ENCODE data around the gene CCDC88C.

The CCDC88C gene

GRCh38 chr14:91313852-91314251 lies 103.8 kb downstream of the CCDC88C start:
- H3K4me3 Mint-ChIP-seq: peak overlapping the region; percentile 63

GRCh38 chr14:91313154-91313850 lies 104.3 kb downstream of the CCDC88C start:
- DNase-seq (ENCODE audit: low spot score in 2 of 2): no peak
- Mint-ChIP-seq H3K36me3 (ENCODE audit: insufficient read depth) (peaks cover 85% of the 10 kb centered on the region), H3K4me3 (peak overlapping the region; percentile 63), H3K4me1 (peaks cover 69% of the 10 kb centered on the region), H3K27me3 (no peaks in the 10 kb centered on the region), H3K9me3 (no peaks in the 10 kb centered on the region), H3K27ac (ENCODE audit: low read depth) (peak overlapping the region; percentile 84)
- ATAC-seq (replicated peaks; ENCODE audit: extremely low read depth, poor library complexity, severe bottlenecking): no peak

More at GRCh38 chr14:91313852-91314251, 103.8 kb downstream of the CCDC88C start:
- DNase-seq (ENCODE audit: low spot score in 2 of 2) (no peak), ATAC-seq (replicated peaks; ENCODE audit: extremely low read depth, poor library complexity, severe bottlenecking) (no peak)
- Mint-ChIP-seq H3K27me3 (no peaks in the 10 kb centered on the region), H3K4me1 (peaks cover 70% of the 10 kb centered on the region), H3K9me3 (no peaks in the 10 kb centered on the region), H3K36me3 (ENCODE audit: insufficient read depth) (peaks cover 85% of the 10 kb centered on the region), H3K27ac (ENCODE audit: low read depth) (peak overlapping the region; percentile 84)

GRCh38 chr14:91311284-91311662 lies 106.3 kb downstream of the CCDC88C start:
- H3K4me3 Mint-ChIP-seq: peak overlapping the region; percentile 38

GRCh38 chr14:91310606-91311283 lies 106.9 kb downstream of the CCDC88C start:
- no peaks in the 10 kb centered on the region for H3K27me3 Mint-ChIP-seq
- H3K36me3 Mint-ChIP-seq (ENCODE audit: insufficient read depth): peaks cover 88% of the 10 kb centered on the region
- DNase-seq (ENCODE audit: low spot score in 2 of 2) (peak in 1 of 2 donors; percentile 42), ATAC-seq (replicated peaks; ENCODE audit: extremely low read depth, poor library complexity, severe bottlenecking) (peak; percentile 70)
- peaks cover 47% of the 10 kb centered on the region for H3K4me1 Mint-ChIP-seq
- H3K4me3 Mint-ChIP-seq: peak overlapping the region; percentile 38
- no peaks in the 10 kb centered on the region for H3K9me3 Mint-ChIP-seq
- peak overlapping the region; percentile 77 for H3K27ac Mint-ChIP-seq (ENCODE audit: low read depth)

More at GRCh38 chr14:91311284-91311662, 106.3 kb downstream of the CCDC88C start:
- Mint-ChIP-seq H3K4me1 (peaks cover 52% of the 10 kb centered on the region), H3K27me3 (no peaks in the 10 kb centered on the region), H3K27ac (ENCODE audit: low read depth) (peak overlapping the region; percentile 77), H3K9me3 (no peaks in the 10 kb centered on the region), H3K36me3 (ENCODE audit: insufficient read depth) (peaks cover 88% of the 10 kb centered on the region)
- DNase-seq (ENCODE audit: low spot score in 2 of 2) (peak in 1 of 2 donors; percentile 44), ATAC-seq (replicated peaks; ENCODE audit: extremely low read depth, poor library complexity, severe bottlenecking) (peak; percentile 59)

- Mint-ChIP-seq H3K36me3 (ENCODE audit: insufficient read depth) (peaks cover 89% of the 10 kb centered on the region), H3K4me3 (no peak overlapping the region), H3K4me1 (peaks cover 51% of the 10 kb centered on the region), H3K9me3 (no peaks in the 10 kb centered on the region), H3K27me3 (no peaks in the 10 kb centered on the region), H3K27ac (ENCODE audit: low read depth) (peak overlapping the region; percentile 79)
- ATAC-seq (replicated peaks; ENCODE audit: extremely low read depth, poor library complexity, severe bottlenecking) (no peak), DNase-seq (ENCODE audit: low spot score in 2 of 2) (no peak)
Observed at GRCh38 chr14:91309756-91310280, 107.8 kb downstream of the CCDC88C start.

- Mint-ChIP-seq H3K9me3 (no peaks in the 10 kb centered on the region), H3K27ac (ENCODE audit: low read depth) (peak overlapping the region; percentile 68), H3K27me3 (no peaks in the 10 kb centered on the region), H3K4me1 (peaks cover 38% of the 10 kb centered on the region), H3K36me3 (ENCODE audit: insufficient read depth) (peaks cover 90% of the 10 kb centered on the region), H3K4me3 (no peak overlapping the region)
- no peak for DNase-seq (ENCODE audit: low spot score in 2 of 2)
- no peak for ATAC-seq (replicated peaks; ENCODE audit: extremely low read depth, poor library complexity, severe bottlenecking)
Observed at GRCh38 chr14:91308337-91308736, 109.3 kb downstream of the CCDC88C start.

GRCh38 chr14:91307652-91308051 lies 110.0 kb downstream of the CCDC88C start:
- Mint-ChIP-seq H3K9me3 (no peaks in the 10 kb centered on the region), H3K27me3 (no peaks in the 10 kb centered on the region), H3K27ac (ENCODE audit: low read depth) (no peak overlapping the region), H3K4me1 (peaks cover 32% of the 10 kb centered on the region), H3K36me3 (ENCODE audit: insufficient read depth) (peaks cover 91% of the 10 kb centered on the region), H3K4me3 (no peak overlapping the region)
- DNase-seq (ENCODE audit: low spot score in 2 of 2) (no peak), ATAC-seq (replicated peaks; ENCODE audit: extremely low read depth, poor library complexity, severe bottlenecking) (no peak)

GRCh38 chr14:91307046-91307445 lies 110.6 kb downstream of the CCDC88C start:
- DNase-seq (ENCODE audit: low spot score in 2 of 2): no peak

GRCh38 chr14:91306547-91306946 lies 111.1 kb downstream of the CCDC88C start:
- Mint-ChIP-seq H3K27ac (ENCODE audit: low read depth) (no peak overlapping the region), H3K36me3 (ENCODE audit: insufficient read depth) (peaks cover 94% of the 10 kb centered on the region), H3K9me3 (no peaks in the 10 kb centered on the region), H3K4me1 (peaks cover 41% of the 10 kb centered on the region), H3K27me3 (no peaks in the 10 kb centered on the region), H3K4me3 (no peak overlapping the region)
- DNase-seq (ENCODE audit: low spot score in 2 of 2) (no peak), ATAC-seq (replicated peaks; ENCODE audit: extremely low read depth, poor library complexity, severe bottlenecking) (no peak)

More at GRCh38 chr14:91307046-91307445, 110.6 kb downstream of the CCDC88C start:
- H3K27me3 Mint-ChIP-seq: no peaks in the 10 kb centered on the region
- H3K4me3 Mint-ChIP-seq: no peak overlapping the region
- no peak for ATAC-seq (replicated peaks; ENCODE audit: extremely low read depth, poor library complexity, severe bottlenecking)
- peaks cover 38% of the 10 kb centered on the region for H3K4me1 Mint-ChIP-seq
- H3K27ac Mint-ChIP-seq (ENCODE audit: low read depth): no peak overlapping the region
- no peaks in the 10 kb centered on the region for H3K9me3 Mint-ChIP-seq
- peaks cover 92% of the 10 kb centered on the region for H3K36me3 Mint-ChIP-seq (ENCODE audit: insufficient read depth)

- Mint-ChIP-seq H3K4me1 (peaks cover 40% of the 10 kb centered on the region), H3K27me3 (no peaks in the 10 kb centered on the region), H3K36me3 (ENCODE audit: insufficient read depth) (peaks cover 95% of the 10 kb centered on the region), H3K27ac (ENCODE audit: low read depth) (no peak overlapping the region), H3K4me3 (no peak overlapping the region), H3K9me3 (no peaks in the 10 kb centered on the region)
- ATAC-seq (replicated peaks; ENCODE audit: extremely low read depth, poor library complexity, severe bottlenecking) (no peak), DNase-seq (ENCODE audit: low spot score in 2 of 2) (no peak)
Observed at GRCh38 chr14:91305650-91306431, 111.8 kb downstream of the CCDC88C start.

- Mint-ChIP-seq H3K27me3 (no peaks in the 10 kb centered on the region), H3K9me3 (no peaks in the 10 kb centered on the region), H3K27ac (ENCODE audit: low read depth) (peak overlapping the region; percentile 16), H3K4me3 (no peak overlapping the region), H3K36me3 (ENCODE audit: insufficient read depth) (peaks cover 91% of the 10 kb centered on the region), H3K4me1 (peaks cover 41% of the 10 kb centered on the region)
- no peak for ATAC-seq (replicated peaks; ENCODE audit: extremely low read depth, poor library complexity, severe bottlenecking)
- no peak for DNase-seq (ENCODE audit: low spot score in 2 of 2)
Observed at GRCh38 chr14:91303924-91304229, 113.7 kb downstream of the CCDC88C start.

GRCh38 chr14:91303091-91303923 lies 114.3 kb downstream of the CCDC88C start:
- H3K36me3 Mint-ChIP-seq (ENCODE audit: insufficient read depth): peaks cover 91% of the 10 kb centered on the region
- H3K4me1 Mint-ChIP-seq: peaks cover 41% of the 10 kb centered on the region
- ATAC-seq (replicated peaks; ENCODE audit: extremely low read depth, poor library complexity, severe bottlenecking): peak; percentile 46
- H3K27ac Mint-ChIP-seq (ENCODE audit: low read depth): peak overlapping the region; percentile 78
- H3K9me3 Mint-ChIP-seq: no peaks in the 10 kb centered on the region
- DNase-seq (ENCODE audit: low spot score in 2 of 2): no peak
- no peak overlapping the region for H3K4me3 Mint-ChIP-seq
- H3K27me3 Mint-ChIP-seq: no peaks in the 10 kb centered on the region
